WI38 (cell line): ENCODE results near the gene DDX21.
"Not testable (repeated sequence)": the region's sequence is repeated elsewhere in the genome, so short reads cannot be mapped to it uniquely, and the experiment has no call there.

ENCODE experiments used
- H3K4me3 ChIP-seq: 2 replicates; pipeline ENCODE4 v1.5.1; 2011; ENCODE audit warnings: low read depth, mild to moderate bottlenecking, control low read depth, low read length
- TF ChIP-seq, protein P1 (sequence below): IDR thresholded peaks from 2 replicates; pipeline ENCODE4 v1.5.1; 2012; ENCODE audit warnings: low read depth, mild to moderate bottlenecking, control low read depth, low read length

The DDX21 gene

DNA sequence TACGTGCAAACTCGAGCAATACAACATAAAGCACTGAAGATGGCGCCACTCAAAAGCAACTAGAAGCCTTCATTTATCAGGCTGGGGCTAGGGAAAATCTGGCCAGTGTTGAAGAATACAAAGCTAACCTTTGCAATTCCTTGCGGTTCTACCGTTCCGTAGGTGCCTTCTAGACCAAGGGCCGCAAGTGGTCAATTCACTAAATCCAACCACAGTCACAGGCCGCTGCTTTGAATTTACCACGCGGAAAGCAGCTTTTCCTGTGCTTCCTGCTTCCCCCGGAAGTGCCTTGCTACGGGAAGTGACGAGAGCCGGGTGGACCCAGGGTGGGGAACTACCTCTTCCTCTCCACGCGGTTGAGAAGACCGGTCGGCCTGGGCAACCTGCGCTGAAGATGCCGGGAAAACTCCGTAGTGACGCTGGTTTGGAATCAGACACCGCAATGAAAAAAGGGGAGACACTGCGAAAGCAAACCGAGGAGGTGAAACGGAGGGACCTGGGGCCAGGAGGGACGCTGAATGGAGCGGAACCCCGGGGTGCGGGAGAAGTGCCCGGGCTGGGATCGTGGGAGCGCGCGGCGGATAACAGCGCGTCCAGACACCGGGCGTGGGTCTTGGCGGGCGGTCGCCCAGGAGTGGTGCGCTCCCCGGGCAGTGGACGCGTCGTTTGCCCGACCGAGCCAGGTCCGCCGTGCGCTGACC, at the start of gene DDX21:
Gene DDX21, plus strand, starts transcription at position 339 of the 701 bp plus-strand sequence. Its CDS starts 56 bp downstream, at position 395.
- TF ChIP-seq, protein P1, sequence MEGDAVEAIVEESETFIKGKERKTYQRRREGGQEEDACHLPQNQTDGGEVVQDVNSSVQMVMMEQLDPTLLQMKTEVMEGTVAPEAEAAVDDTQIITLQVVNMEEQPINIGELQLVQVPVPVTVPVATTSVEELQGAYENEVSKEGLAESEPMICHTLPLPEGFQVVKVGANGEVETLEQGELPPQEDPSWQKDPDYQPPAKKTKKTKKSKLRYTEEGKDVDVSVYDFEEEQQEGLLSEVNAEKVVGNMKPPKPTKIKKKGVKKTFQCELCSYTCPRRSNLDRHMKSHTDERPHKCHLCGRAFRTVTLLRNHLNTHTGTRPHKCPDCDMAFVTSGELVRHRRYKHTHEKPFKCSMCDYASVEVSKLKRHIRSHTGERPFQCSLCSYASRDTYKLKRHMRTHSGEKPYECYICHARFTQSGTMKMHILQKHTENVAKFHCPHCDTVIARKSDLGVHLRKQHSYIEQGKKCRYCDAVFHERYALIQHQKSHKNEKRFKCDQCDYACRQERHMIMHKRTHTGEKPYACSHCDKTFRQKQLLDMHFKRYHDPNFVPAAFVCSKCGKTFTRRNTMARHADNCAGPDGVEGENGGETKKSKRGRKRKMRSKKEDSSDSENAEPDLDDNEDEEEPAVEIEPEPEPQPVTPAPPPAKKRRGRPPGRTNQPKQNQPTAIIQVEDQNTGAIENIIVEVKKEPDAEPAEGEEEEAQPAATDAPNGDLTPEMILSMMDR = 0 out of 2 replicates have a peak, but pooled peaks have one; percentile 33
- peak within 1 kb of the TSS; percentile 95 for H3K4me3 ChIP-seq

DNA sequence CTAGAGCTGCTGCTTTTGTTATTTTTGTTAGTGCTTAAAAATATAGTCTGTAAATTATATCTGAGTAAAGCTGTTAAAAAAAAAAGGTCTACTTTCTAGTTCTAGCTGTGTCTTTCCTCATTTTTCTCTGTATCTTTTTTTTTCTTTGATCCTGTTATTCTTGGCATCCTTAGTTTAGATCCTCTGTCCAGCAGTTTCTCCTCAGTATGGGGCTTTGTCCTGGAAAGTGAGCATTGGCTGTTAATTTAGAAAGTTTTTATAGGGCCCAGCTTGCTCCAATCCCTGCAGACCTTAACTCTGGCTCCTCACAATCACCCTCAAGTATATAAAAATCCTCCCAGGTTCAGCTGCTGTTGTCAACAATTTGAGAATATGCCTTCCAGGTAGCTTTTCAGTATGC, 31.4 kb upstream of the DDX21 start:
- no peak overlapping the region for H3K4me3 ChIP-seq
- TF ChIP-seq, protein P1 = no peak

DNA sequence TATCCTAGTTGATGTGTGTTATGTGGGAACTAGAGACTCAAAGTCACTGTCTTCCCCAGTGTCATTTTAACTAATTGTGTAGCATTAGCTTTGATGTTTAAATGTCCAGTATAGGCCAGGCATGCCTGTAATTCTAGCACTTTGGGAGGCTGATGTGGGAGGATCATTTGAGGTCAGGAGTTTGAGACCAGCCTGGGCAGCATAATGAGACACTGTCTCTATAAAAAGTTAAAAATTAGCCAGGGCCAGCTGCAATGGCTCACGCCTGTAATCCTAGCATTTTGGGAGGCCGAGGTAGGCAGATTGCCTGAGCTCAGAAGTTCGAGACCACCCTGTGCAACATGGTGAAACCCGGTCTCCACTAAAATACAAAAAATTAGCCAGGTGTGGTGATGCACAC, 30.5 kb upstream of the DDX21 start:
- TF ChIP-seq, protein P1 = no peak
- H3K4me3 ChIP-seq = no peak overlapping the region

DNA sequence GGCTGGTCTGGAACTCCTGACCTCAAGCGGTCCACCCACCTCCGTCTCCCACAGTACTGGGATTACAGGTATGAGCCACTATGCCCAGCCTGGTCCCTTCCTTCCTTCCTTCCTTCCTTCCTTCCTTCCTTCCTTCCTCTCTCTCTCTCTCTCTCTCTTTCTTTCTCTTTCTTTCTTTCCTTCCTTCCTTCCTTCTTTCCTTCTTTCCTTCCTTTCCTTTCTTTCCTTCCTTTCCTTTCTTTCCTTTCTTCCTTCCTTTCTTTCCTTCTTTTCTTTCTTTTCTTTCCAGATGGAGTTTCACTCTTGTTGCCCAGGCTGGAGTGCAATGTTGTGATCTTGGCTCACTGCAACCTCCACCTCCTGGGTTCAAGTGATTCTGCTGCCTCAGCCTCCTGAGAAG, 26.8 kb upstream of the DDX21 start:
- not testable (repeated sequence) for H3K4me3 ChIP-seq

DNA sequence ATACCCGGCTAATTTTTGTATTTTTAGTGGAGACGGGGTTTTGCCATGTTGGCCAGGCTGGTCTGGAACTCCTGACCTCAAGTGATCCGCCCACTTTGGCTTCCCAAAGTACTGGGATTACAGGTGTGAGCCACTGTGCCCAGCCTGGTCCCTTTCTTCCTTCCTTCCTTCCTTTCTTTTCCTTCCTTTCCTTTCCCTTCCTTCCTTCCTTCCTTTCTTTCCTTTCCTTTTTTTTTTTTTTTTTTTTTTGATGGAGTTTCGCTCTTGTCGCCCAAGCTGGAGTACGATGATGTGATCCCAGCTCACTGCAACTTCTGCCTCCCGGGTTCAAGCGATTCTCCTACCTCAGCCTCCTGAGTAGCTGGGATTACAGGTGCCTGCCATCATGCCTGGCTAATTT, 26.1 kb upstream of the DDX21 start:
- H3K4me3 ChIP-seq = not testable (repeated sequence)

DNA sequence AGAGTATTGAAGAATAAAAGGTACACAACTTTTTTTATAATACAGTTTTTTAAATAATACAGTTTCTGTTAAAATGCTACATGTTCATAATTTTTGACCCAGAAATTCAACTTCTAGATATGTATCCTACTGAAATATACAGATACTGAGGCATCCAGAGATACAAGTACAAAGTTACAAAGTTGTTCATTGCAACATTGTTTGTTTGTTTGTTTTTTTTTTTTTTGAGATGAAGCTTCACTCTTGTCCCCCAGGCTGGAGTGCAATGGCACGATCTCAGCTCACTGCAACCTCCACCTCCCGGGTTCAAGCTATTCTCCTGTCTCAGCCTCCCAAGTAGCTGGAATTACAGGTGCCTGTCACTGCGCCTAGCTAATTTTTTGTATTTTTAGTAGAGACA, 23.1 kb upstream of the DDX21 start:
- H3K4me3 ChIP-seq = not testable (repeated sequence)

DNA sequence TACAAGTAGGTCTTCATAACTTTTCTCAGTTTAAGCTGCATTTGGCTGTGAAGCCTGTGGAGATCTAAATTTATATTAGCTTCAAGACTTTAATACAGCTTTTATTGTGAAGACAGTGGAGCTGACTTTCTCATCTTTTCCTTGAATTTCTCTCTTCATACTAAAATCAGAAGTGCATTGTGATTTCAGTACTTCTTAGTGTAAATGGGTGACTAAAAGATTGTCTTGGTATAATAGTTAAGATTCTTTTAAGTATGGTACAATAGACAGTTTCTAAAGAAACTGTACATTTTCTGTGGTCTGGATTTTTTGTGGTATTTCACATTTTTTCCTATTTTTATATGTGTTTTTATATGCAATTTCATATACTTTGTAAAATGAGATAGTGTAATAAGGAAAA, 21.0 kb upstream of the DDX21 start:
- TF ChIP-seq, protein P1 = no peak
- H3K4me3 ChIP-seq = no peak overlapping the region

DNA sequence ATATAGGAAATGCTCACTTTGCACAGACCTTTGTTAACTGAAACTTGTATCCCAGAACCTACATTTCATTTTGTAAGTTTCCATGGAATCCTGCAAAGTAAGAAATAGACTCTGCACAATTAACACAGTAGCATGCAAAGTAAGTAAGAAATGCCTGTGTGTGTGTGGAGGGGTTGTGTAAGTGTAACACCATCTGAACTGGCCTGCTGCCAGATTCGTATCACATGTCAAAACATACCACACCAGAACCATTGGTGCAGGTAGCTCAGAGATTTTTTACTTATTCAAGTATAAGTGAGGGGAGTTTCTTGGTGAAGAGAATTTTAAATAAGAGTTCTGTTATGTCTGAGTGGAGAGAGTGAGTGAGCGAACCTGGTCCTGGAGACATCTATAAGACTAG, 17.9 kb upstream of the DDX21 start:
- H3K4me3 ChIP-seq = no peak overlapping the region
- TF ChIP-seq, protein P1 = no peak

DNA sequence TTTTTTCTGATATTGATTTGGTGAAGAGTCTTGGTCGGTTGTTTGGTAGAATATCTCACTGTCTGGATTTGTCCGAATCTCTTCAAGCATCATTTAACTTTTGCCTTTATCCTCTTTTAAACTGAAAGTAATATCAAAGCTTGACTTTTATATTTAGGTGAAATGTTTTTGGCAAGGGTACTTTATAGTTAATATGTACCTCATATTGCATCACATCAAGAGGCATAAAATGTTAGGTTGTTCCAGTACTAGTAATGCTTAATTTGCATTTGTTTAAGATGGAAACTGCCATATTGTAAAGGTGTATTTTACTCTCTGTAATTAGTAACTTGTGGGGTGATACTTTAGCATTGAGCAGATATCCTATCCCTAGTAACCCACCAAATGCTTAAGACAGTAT, 17.1 kb upstream of the DDX21 start:
- H3K4me3 ChIP-seq = no peak overlapping the region
- TF ChIP-seq, protein P1 = no peak

DNA sequence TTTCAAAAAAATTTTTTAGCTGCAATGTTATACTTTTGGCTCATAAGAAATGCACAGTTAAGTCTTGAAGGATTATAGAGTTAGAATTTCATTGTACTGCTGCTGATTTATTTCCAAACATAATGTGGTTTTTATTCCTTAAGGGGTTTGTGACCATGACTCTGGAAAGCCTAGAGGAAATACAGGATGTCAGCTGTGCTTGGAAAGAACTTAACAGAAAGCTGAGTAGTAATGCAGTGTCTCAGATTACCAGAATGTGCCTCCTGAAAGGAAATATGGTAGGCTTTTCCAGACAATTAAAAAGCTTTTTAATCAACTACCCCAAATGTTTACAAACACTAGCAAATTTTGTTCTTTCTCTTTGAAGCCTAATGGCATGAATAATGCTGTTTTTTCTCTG, 15.1 kb upstream of the DDX21 start:
- not testable (repeated sequence) for H3K4me3 ChIP-seq
